Measurements from ENCODE around the gene CENPP.
"Not testable (repeated sequence)": the region's sequence is repeated elsewhere in the genome, so short reads cannot be mapped to it uniquely, and the experiment has no call there.

The CENPP gene

GRCh38 chr9:92617951-92618510 is 292.3 kb downstream of the CENPP start:
- DNase-seq (ENCODE audit: low read depth, low spot score): no peak
- no peak overlapping the region for H3K4me3 ChIP-seq
- peaks cover 20% of the 10 kb centered on the region; the same call in 1 of the 2 replicates for H3K36me3 ChIP-seq (ENCODE audit: insufficient read depth, low read length)
- no peak overlapping the region for H3K27ac ChIP-seq
- no peak for TF ChIP-seq EZH2 (IDR thresholded peaks at IDR 0.05)
- no peak for TF ChIP-seq POLR2AphosphoS5 (IDR thresholded peaks at IDR 0.05; ENCODE audit: borderline replicate concordance, low read depth, low read length)
- no peak for TF ChIP-seq FOXP2 (optimal IDR thresholded peaks at IDR 0.05; ENCODE audit: control extremely low read depth, extremely low read length, insufficient read depth)
- no peak overlapping the region for H3K9ac ChIP-seq (ENCODE audit: insufficient read length)
- H3K9me3 ChIP-seq (ENCODE audit: low read depth, low read length): no peaks in the 10 kb centered on the region

GRCh38 chr9:92618633-92619225 is 293.0 kb downstream of the CENPP start:
- DNase-seq (ENCODE audit: low read depth, low spot score): no peak
- Histone ChIP-seq H3K27ac (no peak overlapping the region), H3K9ac (ENCODE audit: insufficient read length) (no peak overlapping the region), H3K4me3 (no peak overlapping the region), H3K36me3 (ENCODE audit: insufficient read depth, low read length) (peaks cover 15% of the 10 kb centered on the region; the same call in 1 of the 2 replicates), H3K9me3 (ENCODE audit: low read depth, low read length) (no peaks in the 10 kb centered on the region)
- TF ChIP-seq FOXP2 (optimal IDR thresholded peaks at IDR 0.05; ENCODE audit: control extremely low read depth, extremely low read length, insufficient read depth) (no peak), POLR2AphosphoS5 (IDR thresholded peaks at IDR 0.05; ENCODE audit: borderline replicate concordance, low read depth, low read length) (no peak), EZH2 (IDR thresholded peaks at IDR 0.05) (no peak)

- DNase-seq (ENCODE audit: low read depth, low spot score): no peak
- no peak for TF ChIP-seq EZH2 (IDR thresholded peaks at IDR 0.05)
- no peak for TF ChIP-seq FOXP2 (optimal IDR thresholded peaks at IDR 0.05; ENCODE audit: control extremely low read depth, extremely low read length, insufficient read depth)
- TF ChIP-seq POLR2AphosphoS5 (IDR thresholded peaks at IDR 0.05; ENCODE audit: borderline replicate concordance, low read depth, low read length): no peak
- Histone ChIP-seq H3K9ac (ENCODE audit: insufficient read length) (no peak overlapping the region), H3K9me3 (ENCODE audit: low read depth, low read length) (no peaks in the 10 kb centered on the region), H3K27ac (no peak overlapping the region), H3K36me3 (ENCODE audit: insufficient read depth, low read length) (peaks cover 18% of the 10 kb centered on the region), H3K4me3 (no peak overlapping the region)
These were observed 294.0 kb downstream of the CENPP start for GRCh38 chr9:92619601-92620300.

- peaks cover 10% of the 10 kb centered on the region for H3K36me3 ChIP-seq (ENCODE audit: insufficient read depth, low read length)
These were observed 295.1 kb downstream of the CENPP start for GRCh38 chr9:92620845-92621244.

GRCh38 chr9:92623936-92624335 is 298.2 kb downstream of the CENPP start:
- peaks cover 31% of the 10 kb centered on the region for H3K36me3 ChIP-seq (ENCODE audit: insufficient read depth, low read length)
- DNase-seq (ENCODE audit: low read depth, low spot score): not testable (repeated sequence)

More at GRCh38 chr9:92620845-92621244, 295.1 kb downstream of the CENPP start:
- no peak for TF ChIP-seq POLR2AphosphoS5 (IDR thresholded peaks at IDR 0.05; ENCODE audit: borderline replicate concordance, low read depth, low read length)
- no peak for TF ChIP-seq EZH2 (IDR thresholded peaks at IDR 0.05)
- no peak for TF ChIP-seq FOXP2 (optimal IDR thresholded peaks at IDR 0.05; ENCODE audit: control extremely low read depth, extremely low read length, insufficient read depth)
- Histone ChIP-seq H3K4me3 (no peak overlapping the region), H3K27ac (no peak overlapping the region), H3K9me3 (ENCODE audit: low read depth, low read length) (no peaks in the 10 kb centered on the region), H3K9ac (ENCODE audit: insufficient read length) (no peak overlapping the region)
- no peak for DNase-seq (ENCODE audit: low read depth, low spot score)

GRCh38 chr9:92626484-92626883 is 300.7 kb downstream of the CENPP start:
- no peak overlapping the region for H3K9ac ChIP-seq (ENCODE audit: insufficient read length)
- no peak overlapping the region for H3K4me3 ChIP-seq
- H3K36me3 ChIP-seq (ENCODE audit: insufficient read depth, low read length): peaks cover 42% of the 10 kb centered on the region
- no peak overlapping the region for H3K27ac ChIP-seq
- DNase-seq (ENCODE audit: low read depth, low spot score): no peak
- TF ChIP-seq EZH2 (IDR thresholded peaks at IDR 0.05) (no peak), POLR2AphosphoS5 (IDR thresholded peaks at IDR 0.05; ENCODE audit: borderline replicate concordance, low read depth, low read length) (no peak), FOXP2 (optimal IDR thresholded peaks at IDR 0.05; ENCODE audit: control extremely low read depth, extremely low read length, insufficient read depth) (no peak)
- no peaks in the 10 kb centered on the region for H3K9me3 ChIP-seq (ENCODE audit: low read depth, low read length)

More at GRCh38 chr9:92623936-92624335, 298.2 kb downstream of the CENPP start:
- H3K9ac ChIP-seq (ENCODE audit: insufficient read length); H3K9me3 ChIP-seq (ENCODE audit: low read depth, low read length); H3K27ac ChIP-seq; H3K4me3 ChIP-seq: not testable (repeated sequence)

GRCh38 chr9:92627651-92628050 is 301.9 kb downstream of the CENPP start:
- Histone ChIP-seq H3K9me3 (ENCODE audit: low read depth, low read length) (no peaks in the 10 kb centered on the region), H3K4me3 (no peak overlapping the region), H3K9ac (ENCODE audit: insufficient read length) (no peak overlapping the region), H3K36me3 (ENCODE audit: insufficient read depth, low read length) (peaks cover 50% of the 10 kb centered on the region), H3K27ac (no peak overlapping the region)
- DNase-seq (ENCODE audit: low read depth, low spot score): no peak
- TF ChIP-seq POLR2AphosphoS5 (IDR thresholded peaks at IDR 0.05; ENCODE audit: borderline replicate concordance, low read depth, low read length): no peak
- no peak for TF ChIP-seq EZH2 (IDR thresholded peaks at IDR 0.05)
- TF ChIP-seq FOXP2 (optimal IDR thresholded peaks at IDR 0.05; ENCODE audit: control extremely low read depth, extremely low read length, insufficient read depth): no peak

GRCh38 chr9:92631452-92632343 is 305.9 kb downstream of the CENPP start:
- H3K9ac ChIP-seq (ENCODE audit: insufficient read length): no peak overlapping the region
- TF ChIP-seq FOXP2 (optimal IDR thresholded peaks at IDR 0.05; ENCODE audit: control extremely low read depth, extremely low read length, insufficient read depth) (no peak), EZH2 (IDR thresholded peaks at IDR 0.05) (no peak), POLR2AphosphoS5 (IDR thresholded peaks at IDR 0.05; ENCODE audit: borderline replicate concordance, low read depth, low read length) (no peak)
- peaks cover 56% of the 10 kb centered on the region for H3K36me3 ChIP-seq (ENCODE audit: insufficient read depth, low read length)
- H3K27ac ChIP-seq: no peak overlapping the region
- no peaks in the 10 kb centered on the region for H3K9me3 ChIP-seq (ENCODE audit: low read depth, low read length)
- no peak overlapping the region for H3K4me3 ChIP-seq
- DNase-seq (ENCODE audit: low read depth, low spot score): no peak

Data from SK-N-MC (cell line).